ENCODE data around the gene PCDHGA12.
A peak's percentile ranks its signal among the peaks of the same experiment; 100 is the strongest.
"Not testable (repeated sequence)": the region's sequence is repeated elsewhere in the genome, so short reads cannot be mapped to it uniquely, and the experiment has no call there.

The PCDHGA12 gene

GRCh38 chr5:141412854-141413539 lies 17.3 kb upstream of the PCDHGA12 start, which contains the start of gene PCDHGA10:
Gene PCDHGA10 (plus strand): TSS chr5:141412987. CDS start chr5:141413176, 189 bp downstream.
- TF ChIP-seq CTCF (IDR thresholded peaks at IDR 0.05; ENCODE audit: borderline replicate concordance, insufficient read depth, low read depth, low read length): peak; percentile 66
- H3K4me3 ChIP-seq (ENCODE audit: low read depth, low read length): peak within 1 kb of the TSS; percentile 79

GRCh38 chr5:141413540-141414069 lies 16.7 kb upstream of the PCDHGA12 start:
- no peak for TF ChIP-seq CTCF (IDR thresholded peaks at IDR 0.05; ENCODE audit: borderline replicate concordance, insufficient read depth, low read depth, low read length)
- peak overlapping the region; percentile 79 for H3K4me3 ChIP-seq (ENCODE audit: low read depth, low read length)

GRCh38 chr5:141414548-141415274 lies 15.6 kb upstream of the PCDHGA12 start:
- H3K4me3 ChIP-seq (ENCODE audit: low read depth, low read length): not testable (repeated sequence)

GRCh38 chr5:141415275-141415618 lies 15.1 kb upstream of the PCDHGA12 start:
- H3K4me3 ChIP-seq (ENCODE audit: low read depth, low read length): not testable (repeated sequence)

- peak; percentile 82 for TF ChIP-seq CTCF (IDR thresholded peaks at IDR 0.05; ENCODE audit: borderline replicate concordance, insufficient read depth, low read depth, low read length)
- peak within 1 kb of the TSS; percentile 61 for H3K4me3 ChIP-seq (ENCODE audit: low read depth, low read length)
These were observed 12.7 kb upstream of the PCDHGA12 start, which contains the start of gene PCDHGB7 for GRCh38 chr5:141417494-141418172. Gene PCDHGB7 (plus strand): TSS chr5:141417677. CDS start chr5:141417860, 183 bp downstream.

GRCh38 chr5:141419074-141419880 lies 11.0 kb upstream of the PCDHGA12 start:
- H3K4me3 ChIP-seq (ENCODE audit: low read depth, low read length): no peak overlapping the region
- TF ChIP-seq CTCF (IDR thresholded peaks at IDR 0.05; ENCODE audit: borderline replicate concordance, insufficient read depth, low read depth, low read length): no peak

GRCh38 chr5:141420855-141421488 lies 9.3 kb upstream of the PCDHGA12 start, which contains the start of gene PCDHGA11:
Gene PCDHGA11 (plus strand): TSS chr5:141421051. CDS start chr5:141421228, 177 bp downstream.
- H3K4me3 ChIP-seq (ENCODE audit: low read depth, low read length): peak within 1 kb of the TSS; percentile 49
- TF ChIP-seq CTCF (IDR thresholded peaks at IDR 0.05; ENCODE audit: borderline replicate concordance, insufficient read depth, low read depth, low read length): peak; percentile 64
